GM21737 (cell line): ENCODE data around the gene SEC14L1.

ENCODE experiments used
- ATAC-seq: cut with Tn5 transposase; IDR thresholded peaks from one replicate; pipeline ENCODE4 v1.9.1; 2021; ENCODE audit warnings: mild to moderate bottlenecking, moderate library complexity; ENCODE audit not compliant: unreplicated experiment

SEC14L1 gene

GRCh38 chr17:77211681-77212080 lies 70.9 kb downstream of the SEC14L1 start:
- ATAC-seq: no peak

GRCh38 chr17:77212081-77212832 lies 71.5 kb downstream of the SEC14L1 start:
- ATAC-seq: peak; percentile 79

- ATAC-seq: peak; percentile 10
Observed at GRCh38 chr17:77212833-77213777, 72.3 kb downstream of the SEC14L1 start.

GRCh38 chr17:77213778-77214132 lies 73.0 kb downstream of the SEC14L1 start:
- no peak for ATAC-seq

GRCh38 chr17:77214328-77214727 lies 73.6 kb downstream of the SEC14L1 start:
- ATAC-seq: no peak

GRCh38 chr17:77214743-77215142 lies 74.0 kb downstream of the SEC14L1 start:
- no peak for ATAC-seq

- ATAC-seq: no peak
Observed at GRCh38 chr17:77215281-77215680, 74.5 kb downstream of the SEC14L1 start.

GRCh38 chr17:77216486-77216885 lies 75.7 kb downstream of the SEC14L1 start:
- no peak for ATAC-seq

- ATAC-seq: no peak
Observed at GRCh38 chr17:77217123-77217522, 76.4 kb downstream of the SEC14L1 start.

GRCh38 chr17:77217566-77217965 lies 76.8 kb downstream of the SEC14L1 start:
- ATAC-seq: no peak

GRCh38 chr17:77218902-77219301 lies 78.1 kb downstream of the SEC14L1 start:
- ATAC-seq: no peak

GRCh38 chr17:77222356-77222755 lies 81.6 kb downstream of the SEC14L1 start:
- ATAC-seq: no peak

- no peak for ATAC-seq
Observed at GRCh38 chr17:77223642-77224420, 83.1 kb downstream of the SEC14L1 start.

GRCh38 chr17:77225265-77225664 lies 84.5 kb downstream of the SEC14L1 start:
- no peak for ATAC-seq

GRCh38 chr17:77227461-77228240 lies 86.9 kb downstream of the SEC14L1 start:
- ATAC-seq: no peak

GRCh38 chr17:77228241-77228752 lies 87.5 kb downstream of the SEC14L1 start:
- no peak for ATAC-seq

GRCh38 chr17:77228816-77229215 lies 88.0 kb downstream of the SEC14L1 start:
- no peak for ATAC-seq

- no peak for ATAC-seq
Observed at GRCh38 chr17:77229786-77230435, 89.1 kb downstream of the SEC14L1 start.

- ATAC-seq: no peak
Observed at GRCh38 chr17:77230436-77230830, 89.7 kb downstream of the SEC14L1 start.
